UCSD-AML1 (cell line): ENCODE data around the gene ZNRD2.

ENCODE experiments used
- DNase-seq: peaks from one replicate; lab custom pipeline; 2025; ENCODE audit not compliant: unreplicated experiment; lab: John Stamatoyannopoulos, UW

The ZNRD2 gene

DNA sequence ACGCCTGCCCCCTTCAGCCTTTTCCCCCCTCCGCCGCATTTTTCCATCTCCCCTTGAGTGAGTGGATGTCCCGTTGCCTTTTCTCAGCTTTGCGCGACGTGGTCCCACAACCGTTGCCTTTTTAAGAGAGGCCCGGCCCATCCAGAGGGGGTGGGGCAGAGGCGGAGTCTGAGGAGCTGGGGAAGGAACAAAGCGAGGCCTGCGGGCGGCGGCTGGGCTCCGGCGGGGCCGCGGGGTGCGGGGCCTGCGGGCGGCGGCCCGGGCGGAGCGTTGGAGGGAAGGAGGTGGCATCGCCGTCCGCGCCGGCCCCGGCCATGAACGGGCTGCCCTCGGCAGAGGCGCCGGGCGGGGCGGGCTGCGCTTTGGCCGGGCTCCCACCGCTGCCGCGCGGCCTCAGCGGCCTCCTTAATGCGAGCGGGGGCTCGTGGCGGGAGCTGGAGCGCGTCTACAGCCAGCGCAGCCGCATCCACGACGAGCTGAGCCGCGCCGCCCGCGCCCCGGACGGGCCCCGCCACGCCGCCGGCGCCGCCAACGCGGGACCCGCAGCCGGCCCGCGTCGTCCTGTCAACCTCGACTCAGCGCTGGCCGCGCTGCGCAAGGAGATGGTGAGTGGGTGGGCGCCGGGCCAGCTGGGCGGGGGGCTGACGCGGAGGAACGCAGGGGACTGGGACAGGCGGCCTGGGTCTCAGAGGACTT is 2.2 kb downstream of the ZNRD2 start, which contains the start of gene FAM89B:
TSS of gene FAM89B (plus strand) at position 183 of the 696 bp plus-strand sequence. CDS start at position 315, 132 bp downstream.
- DNase-seq = peak; percentile 88

DNA sequence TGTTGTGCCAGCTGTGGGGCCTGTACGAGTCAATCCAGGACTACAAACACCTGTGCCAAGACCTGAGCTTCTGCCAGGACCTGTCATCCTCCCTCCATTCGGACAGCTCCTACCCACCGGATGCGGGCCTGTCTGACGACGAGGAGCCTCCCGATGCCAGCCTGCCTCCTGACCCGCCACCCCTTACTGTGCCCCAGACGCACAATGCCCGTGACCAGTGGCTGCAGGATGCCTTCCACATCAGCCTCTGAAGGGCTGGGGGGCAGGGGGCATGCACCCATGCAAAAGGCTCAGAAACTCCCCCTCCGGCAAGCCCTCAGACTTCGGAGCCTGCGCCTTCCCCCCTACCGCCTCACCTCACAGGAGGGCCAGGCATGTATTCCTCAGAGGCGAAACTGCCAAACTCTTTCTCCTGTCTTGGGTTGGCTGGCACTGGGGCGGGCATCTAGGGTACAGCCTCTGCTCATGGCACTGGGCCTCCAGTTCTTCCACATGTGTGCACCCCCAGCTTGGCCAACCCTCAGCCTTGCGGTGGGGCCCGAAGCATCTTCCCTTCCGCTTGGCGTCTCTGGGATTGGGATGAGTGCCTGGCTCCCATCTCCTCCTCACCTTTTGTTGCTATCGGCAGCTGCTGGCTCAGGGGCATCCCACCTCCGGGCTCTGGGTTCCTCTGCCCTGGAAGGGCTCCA is 3.3 kb downstream of the ZNRD2 start:
- DNase-seq = no peak

DNA sequence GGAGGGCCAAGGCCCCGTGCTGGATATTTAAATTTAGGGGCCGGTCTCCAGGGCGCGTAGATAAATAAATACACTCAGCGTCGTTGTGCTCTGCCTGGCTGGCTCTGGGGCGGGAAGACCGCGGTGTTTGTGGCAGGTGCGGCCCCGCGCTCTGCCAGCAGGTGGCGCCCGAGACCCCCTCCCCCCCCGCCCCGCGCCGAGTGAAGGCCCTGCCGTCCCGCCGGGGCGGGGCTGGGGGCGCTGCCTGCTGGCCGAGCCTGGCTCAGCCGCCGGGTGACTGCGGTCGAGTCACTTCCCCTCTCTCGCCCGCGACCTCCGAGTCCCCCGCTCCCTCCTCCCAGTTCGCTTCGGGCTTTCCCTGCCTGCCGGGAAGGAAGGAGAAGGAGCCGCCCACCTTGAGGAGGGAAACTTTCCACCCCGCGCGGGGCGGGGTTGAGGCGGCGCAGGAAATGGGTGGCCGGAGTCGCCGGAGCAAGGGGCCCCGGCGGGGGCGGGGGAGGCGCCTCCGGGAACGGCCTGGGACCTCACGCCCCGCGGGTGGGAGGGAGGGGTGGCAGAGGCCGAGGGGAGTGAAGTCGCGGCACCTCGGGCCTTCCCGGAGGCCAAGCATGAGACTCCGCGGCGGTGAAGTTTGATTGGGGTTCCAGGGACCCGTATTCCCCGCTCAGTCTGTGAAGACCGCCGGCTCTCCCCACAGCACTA is 4.0 kb downstream of the ZNRD2 start:
- DNase-seq = peak; percentile 99

DNA sequence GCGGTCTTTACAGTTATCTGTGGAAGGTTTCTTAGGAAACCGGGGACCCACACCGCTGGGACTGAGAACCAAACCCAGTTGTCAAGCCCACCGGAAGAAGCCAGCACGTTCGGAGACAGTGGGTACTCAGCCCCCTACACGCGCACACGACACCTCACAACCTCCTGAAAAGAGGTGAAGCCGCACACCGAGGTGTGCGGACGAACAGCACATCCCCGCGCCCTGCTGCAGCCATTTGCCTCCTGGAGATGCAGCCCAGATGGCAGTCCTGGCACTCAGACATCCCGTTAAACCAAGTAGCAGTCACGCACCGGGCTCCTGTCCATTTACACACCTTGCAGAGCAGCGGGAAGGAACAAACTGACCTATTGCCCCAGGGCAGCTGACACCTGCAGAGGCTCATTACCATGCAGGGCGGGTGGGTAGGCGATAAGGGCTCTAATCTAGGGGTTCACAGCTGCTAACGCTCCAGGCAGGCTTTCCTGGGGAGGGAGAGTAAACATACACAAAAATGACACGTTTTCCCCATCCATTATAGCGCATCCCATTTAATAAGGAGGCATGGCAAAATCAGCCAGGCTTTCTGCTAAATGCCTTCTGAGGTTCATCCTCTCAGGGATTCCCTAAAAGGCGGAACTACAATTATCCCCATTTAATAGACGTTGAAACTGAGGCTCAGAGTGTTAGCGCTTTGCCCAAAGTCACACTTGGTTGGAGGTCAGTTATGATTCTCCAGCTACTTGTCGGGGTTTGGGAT is 4.7 kb downstream of the ZNRD2 start:
- DNase-seq = no peak

DNA sequence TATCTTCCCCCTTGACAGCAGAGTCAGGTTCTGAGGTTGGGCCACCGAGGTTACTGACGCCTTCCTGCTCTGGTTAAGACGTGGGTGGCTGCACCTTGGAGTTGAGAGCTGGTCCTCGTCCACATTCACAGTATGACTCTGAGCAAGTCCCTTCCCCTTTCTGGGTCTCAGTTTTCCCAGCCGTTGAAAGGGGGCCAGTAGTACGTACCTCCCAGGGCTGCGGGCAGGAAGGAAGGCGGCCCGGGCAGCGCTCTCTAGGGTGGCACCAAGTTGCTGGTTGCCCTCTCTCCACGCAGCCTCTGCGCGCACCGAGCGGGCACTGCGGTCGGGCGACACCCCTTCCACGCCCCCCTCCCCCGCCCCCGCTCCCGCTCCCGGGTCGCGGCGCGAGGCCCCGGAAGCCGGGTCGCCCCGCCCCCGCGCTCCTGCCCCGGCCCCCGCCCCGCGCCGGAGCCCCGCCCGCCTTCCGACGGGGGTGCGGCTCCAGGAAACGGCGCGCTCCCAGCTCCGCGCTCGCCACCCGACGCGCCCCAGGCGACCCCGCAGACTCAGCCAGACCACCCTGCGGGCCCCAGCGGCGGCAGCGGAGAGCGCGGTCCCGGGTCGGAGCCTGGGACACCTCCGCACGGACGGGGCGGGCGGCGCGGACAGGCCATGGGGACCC is 5.4 kb downstream of the ZNRD2 start, which contains the start of gene EHBP1L1:
TSS of gene EHBP1L1 (plus strand) at position 486 of the 664 bp plus-strand sequence. CDS start 250 bp downstream, outside the sequence.
- peak; percentile 85 for DNase-seq

DNA sequence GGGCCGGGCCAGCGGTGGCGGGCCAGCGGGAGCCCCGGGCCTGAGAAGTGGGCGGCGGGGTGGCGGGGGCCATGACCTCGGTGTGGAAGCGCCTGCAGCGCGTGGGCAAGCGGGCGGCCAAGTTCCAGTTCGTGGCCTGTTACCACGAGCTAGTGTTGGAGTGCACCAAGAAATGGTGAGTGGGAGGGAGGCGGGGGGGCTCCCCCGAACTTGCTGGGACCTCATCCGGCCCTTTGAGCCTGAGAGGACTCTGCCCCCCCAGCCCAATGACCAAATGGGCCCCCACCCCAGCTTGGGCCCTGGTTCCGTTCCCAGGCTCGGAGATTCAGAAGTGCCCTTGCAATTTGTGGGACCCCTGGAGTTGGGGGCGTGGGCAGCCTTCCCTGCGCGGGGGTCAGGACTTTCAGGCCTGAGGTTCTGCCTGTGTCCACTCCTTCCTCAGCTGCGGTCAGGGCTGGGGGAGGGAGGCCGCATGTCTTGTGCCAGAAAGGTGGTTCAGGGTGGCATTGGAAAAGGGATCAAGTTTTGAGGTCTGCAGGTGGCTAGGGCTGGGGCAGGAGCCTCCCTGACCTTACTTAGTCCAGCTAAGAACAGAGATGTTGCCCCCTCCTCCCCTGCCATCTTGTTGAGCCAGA is 6.1 kb downstream of the ZNRD2 start:
- DNase-seq = no peak

DNA sequence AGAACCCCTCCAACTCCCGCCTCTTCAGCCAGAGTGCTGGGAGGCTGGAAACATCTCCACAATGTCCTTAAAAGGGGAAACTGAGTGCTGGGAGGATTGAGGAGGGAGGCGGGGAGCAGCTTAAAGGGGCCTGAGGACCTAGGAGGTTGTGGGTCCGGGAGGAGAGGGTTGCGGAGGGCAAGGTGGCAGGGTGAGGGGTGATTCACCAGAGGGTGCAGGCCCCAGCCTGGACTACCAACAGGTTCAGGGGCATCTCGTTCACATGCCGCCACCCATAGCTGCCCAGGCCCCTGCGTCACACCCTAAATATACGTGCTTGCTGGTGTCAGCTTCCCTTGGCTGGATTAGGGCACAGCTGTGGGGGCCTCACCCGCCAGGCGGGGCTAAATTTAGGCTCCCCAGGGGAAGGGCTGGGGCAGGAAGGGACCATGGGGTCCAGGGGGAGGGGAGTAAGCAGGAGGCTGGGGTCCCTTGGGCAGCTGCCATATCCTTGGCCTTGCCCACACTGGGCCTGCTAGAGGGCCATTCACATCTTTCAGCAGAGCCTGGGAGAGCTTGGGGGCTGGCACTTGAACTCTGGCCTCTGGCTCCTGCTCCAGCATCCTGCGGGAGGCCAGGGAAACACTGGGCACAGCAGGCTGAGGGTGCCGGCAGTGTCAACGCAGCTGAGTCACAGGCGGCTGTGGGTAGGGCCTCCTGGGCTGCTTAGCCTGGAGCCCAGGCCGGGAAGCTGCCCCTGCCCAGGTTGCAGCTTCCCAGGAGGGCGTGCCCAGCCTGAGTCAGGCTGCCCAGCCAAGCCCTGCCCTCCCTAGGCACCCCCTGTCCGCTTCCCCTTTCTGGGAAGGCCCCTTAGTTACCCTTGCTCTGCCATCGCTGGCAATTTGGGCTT is 6.8 kb downstream of the ZNRD2 start:
- DNase-seq = peak; percentile 75

DNA sequence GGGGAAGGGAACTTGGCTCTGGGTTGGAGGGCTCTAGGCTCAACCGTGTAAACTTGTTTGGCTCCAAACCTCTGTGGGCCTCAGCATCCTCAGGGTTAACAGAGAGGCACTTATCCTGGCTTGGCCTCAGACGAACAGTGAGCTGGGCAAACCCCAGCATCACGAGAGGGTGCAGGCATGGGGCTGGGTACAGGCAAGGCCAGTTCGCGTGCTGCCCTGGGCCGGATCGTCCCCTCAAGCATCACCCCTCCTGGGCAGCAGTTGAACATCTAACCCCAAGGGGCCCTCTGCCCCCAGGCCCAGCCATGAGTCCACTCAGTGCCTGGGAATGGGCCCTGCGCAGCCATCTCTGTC is 7.5 kb downstream of the ZNRD2 start:
- DNase-seq = no peak

DNA sequence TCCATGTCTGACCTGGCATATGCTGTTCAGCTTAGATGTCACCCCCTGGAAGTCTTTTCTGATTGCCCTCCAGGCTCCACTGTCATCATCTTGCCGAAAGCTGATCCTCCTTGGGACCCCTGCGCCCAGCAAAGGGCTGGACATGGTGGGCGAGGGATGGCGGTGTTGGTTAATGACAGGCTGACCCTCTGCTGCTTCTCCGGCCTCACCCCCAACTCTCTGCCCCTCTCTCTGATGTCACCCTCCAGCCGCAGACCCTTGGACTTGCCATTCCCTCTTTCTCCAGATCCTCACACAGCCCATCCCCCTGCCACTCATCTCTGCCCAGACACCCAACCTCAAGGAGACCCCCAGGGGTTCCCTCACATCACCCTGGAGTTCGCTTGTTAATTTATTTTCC is 7.9 kb downstream of the ZNRD2 start:
- no peak for DNase-seq

DNA sequence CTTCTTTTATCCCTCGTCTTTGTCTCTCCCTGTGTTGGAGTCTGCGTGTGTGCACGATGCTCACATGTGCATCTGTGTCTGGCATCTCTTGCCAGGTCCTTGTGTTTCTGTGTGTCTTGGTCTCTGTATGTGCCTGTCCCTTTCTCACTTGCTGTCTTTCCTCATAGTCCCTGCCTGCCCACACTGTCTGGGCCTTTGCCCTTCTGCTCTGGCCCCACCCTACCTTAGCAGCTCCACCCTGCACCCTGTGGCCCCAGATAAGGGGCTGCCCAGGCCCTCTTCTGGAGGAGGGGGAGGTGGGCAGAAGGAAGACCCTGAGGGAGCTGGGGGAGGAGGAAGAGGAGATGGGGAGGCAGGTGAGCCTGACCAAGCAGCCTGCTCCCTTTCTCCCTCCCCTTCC is 8.4 kb downstream of the ZNRD2 start:
- DNase-seq = no peak

DNA sequence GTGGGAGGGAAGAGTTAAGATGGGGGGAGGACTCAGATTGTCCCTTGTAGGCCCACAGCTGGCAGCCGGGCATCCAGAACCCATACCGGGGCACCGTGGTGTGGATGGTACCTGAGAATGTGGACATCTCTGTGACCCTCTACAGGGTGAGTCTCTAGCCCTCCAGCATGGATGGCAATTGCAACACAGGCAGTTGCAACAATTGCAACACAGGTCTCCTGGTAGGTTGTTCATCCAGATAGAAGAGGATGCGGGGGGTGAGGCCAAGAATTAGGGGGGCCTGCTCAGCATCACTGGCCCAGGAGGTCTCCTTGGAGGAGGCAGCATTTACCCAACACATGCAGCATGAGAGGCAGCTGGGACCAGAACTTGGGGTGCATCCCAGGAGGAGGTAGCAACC is 9.0 kb downstream of the ZNRD2 start:
- no peak for DNase-seq

DNA sequence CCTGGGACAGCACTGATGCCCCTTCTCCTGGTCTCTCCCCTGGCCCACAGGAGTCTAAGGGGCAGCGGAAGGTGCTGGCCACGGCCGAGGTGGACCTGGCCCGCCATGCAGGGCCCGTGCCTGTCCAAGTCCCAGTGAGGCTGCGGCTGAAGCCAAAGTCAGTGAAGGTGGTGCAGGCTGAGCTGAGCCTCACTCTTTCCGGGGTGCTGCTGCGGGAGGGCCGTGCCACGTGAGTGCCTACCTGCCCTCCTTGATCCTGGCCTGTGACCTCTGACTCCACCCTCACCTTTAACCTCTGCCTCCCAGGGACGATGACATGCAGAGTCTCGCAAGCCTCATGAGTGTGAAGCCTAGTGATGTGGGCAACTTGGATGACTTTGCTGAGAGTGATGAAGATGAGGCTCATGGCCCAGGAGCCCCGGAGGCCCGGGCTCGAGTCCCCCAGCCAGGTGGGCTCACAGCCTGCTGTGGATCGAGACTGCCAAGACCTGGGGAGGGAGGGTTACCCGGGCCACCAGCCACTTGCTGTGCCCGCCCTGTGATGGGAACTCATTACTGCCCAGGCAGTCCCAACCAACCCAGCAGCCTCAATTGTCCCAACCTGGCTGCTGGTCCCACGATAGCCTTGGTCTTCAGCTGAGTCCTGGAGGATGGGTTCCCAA is 9.9 kb downstream of the ZNRD2 start:
- no peak for DNase-seq

DNA sequence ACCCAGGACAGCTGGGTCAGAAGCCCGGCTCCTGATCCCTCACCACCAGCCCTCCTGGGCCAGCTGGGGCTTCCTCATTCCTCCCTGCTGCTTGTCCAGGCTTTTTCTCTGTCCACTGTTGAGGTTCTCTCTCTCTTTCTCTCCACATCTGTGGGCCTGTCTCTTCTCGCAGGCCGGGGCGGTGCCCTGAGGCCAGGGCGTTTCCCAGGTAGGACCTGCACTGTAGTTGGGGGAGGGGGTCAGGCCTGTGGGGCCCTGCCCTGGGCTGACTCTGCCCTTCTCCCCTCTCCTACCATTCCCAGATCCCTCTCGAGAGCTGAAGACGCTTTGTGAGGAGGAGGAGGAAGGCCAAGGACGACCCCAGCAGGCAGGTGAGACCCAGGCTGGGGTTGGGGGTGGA is 10.5 kb downstream of the ZNRD2 start:
- DNase-seq = no peak

DNA sequence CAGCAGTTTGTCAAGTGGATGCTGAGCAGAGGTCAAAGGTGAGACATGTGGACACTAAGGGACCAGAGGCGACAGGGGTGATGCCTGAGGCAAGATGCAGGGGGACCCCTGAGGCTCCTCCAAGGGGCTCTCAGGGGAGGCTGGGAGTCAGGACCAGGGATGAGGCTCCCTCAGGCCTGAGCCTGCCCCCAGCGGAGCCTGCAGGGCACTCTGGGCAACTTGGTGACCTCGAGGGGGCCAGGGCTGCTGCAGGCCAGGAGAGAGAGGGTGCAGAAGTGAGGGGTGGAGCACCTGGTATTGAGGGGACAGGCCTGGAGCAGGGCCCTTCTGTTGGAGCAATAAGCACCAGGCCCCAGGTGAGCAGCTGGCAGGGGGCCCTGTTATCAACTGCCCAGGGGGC is 11.7 kb downstream of the ZNRD2 start:
- no peak for DNase-seq

DNA sequence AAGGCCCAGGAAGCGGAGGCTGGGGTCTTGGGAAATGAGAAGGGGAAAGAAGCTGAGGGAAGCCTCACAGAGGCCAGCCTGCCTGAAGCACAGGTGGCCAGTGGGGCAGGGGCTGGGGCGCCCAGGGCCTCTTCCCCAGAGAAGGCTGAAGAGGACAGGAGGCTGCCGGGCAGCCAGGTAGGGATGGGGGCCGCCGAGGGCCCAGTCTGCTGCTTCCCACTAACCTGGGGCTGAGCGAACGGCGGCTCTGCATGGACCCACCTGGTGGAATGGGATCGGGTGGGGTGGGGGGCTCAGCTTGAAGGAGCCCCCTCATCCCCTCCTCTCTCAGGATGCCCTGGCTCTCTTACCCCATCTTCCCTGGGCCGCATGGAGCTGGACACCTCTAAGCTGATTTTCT is 13.3 kb downstream of the ZNRD2 start:
- no peak for DNase-seq

DNA sequence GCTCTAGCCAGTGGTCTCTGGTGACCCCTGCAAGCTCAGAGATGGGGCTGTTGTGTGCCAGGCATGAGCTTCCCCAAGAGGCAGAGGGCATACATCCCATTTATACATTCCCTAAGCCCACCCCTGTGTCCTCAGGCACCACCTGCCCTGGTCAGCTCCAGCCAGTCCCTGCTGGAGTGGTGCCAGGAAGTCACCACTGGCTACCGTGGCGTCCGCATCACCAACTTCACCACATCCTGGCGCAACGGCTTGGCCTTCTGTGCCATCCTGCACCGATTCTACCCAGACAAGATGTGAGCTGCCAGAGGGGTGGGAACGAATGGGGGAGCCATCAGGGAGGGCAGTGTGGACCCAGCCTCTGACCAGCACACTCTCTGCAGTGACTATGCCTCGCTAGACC is 13.8 kb downstream of the ZNRD2 start:
- no peak for DNase-seq

DNA sequence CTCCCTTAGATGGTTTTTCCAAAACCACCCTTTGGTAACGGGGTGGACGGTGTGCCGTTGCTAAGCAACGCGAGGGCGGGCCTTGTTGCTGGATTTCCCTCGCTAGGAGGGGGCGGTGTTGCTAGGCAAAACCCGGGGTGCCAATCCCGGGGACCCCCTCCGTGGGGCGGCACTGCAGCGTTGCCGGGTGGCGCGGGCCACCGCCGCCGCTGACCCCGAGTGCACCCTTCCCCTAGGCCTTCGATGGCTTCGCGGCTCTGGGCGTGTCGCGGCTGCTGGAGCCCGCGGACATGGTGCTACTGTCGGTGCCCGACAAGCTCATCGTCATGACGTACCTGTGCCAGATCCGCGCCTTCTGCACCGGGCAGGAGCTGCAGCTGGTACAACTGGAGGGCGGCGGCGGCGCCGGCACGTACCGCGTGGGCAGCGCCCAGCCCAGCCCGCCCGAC is 14.5 kb downstream of the ZNRD2 start:
- DNase-seq = no peak

DNA sequence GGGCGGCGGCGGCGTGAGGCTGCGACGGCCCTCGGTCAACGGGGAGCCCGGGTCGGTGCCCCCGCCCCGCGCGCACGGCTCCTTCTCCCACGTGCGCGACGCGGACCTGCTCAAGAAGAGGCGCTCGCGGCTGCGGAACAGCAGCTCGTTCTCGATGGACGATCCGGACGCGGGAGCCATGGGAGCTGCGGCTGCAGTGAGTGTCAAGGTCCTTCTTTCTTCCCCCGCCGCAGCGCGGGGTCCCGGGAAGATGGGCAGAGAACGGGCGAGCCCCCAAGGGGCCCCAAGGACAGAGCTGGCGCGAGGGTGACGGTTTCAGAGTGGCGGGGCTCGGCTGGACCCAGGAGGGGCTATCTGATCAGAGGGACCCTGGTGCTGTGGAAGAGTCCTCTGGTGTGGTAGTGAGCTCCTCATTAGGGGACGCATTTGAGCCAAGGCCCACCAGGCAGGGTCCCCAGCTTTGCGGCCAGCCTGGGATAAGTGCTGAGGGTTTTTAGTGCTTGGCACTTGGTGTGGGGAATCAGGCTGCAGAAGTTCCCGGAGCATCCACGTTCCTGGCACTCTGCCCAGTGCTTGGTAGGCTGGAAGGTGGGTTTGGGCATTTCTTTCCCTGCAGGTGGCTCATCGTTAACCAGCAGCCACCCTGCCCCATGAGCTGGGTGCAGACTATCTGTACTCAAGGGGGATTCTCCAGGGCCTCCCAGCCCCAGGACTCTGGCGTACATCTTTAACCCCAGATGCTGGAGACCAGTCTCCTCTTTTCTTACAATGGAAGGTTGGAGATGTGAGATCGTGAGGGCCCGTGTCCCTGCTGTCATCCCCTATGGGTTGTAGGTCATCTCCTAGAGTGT is 15.3 kb downstream of the ZNRD2 start:
- no peak for DNase-seq
